SIG-M5 treated with dmso at 0.1 percent for 504 hours (cell line): ENCODE data around the gene AADACL4.
A peak's percentile ranks its signal among the peaks of the same experiment; 100 is the strongest.

Experiments used
- DNase-seq: peaks from one replicate; lab custom pipeline; 2025; ENCODE audit not compliant: unreplicated experiment; lab: John Stamatoyannopoulos, UW

AADACL4 gene

GRCh38 chr1:12610941-12611340 lies 32.9 kb upstream of the AADACL4 start:
- DNase-seq = no peak

GRCh38 chr1:12613180-12613579 lies 30.7 kb upstream of the AADACL4 start:
- DNase-seq = no peak

DNA sequence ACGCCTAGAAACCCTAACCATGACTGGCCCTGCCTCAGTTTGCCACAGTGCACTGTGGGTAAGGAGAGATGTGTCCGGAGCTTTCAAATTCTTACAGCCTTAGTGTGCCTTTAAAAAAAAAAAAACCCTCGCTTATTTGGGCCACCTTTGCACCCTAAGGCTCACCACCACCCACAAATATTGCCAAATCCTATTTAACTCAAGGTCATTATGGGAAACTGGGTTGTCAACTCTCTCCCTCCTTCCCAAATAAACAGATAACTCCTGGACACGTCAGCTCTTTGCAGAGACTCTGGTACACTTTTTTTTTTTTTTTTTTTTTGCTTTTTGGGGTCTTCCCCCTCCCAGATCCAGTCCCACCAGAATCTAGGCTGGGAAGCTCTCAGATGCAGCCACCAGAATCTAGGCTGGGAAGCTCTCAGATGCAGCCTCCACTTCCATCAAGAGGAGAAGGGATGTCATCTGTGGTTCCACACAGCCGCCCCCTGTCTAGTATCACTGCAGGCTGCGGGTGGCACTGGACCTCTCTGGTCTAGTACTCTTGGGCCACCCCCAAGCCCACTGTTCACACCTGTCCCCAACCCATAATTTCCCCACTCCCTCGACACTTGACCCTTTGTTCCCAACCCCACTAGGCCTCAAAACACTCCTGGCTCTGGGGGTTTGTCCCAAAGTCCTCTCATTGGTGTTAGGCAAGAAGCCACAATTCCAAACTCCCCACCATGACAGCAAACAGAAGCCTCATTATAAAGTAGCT lies 29.3 kb upstream of the AADACL4 start:
- no peak for DNase-seq

GRCh38 chr1:12615159-12615864 lies 28.6 kb upstream of the AADACL4 start:
- DNase-seq = peak; percentile 49

DNA sequence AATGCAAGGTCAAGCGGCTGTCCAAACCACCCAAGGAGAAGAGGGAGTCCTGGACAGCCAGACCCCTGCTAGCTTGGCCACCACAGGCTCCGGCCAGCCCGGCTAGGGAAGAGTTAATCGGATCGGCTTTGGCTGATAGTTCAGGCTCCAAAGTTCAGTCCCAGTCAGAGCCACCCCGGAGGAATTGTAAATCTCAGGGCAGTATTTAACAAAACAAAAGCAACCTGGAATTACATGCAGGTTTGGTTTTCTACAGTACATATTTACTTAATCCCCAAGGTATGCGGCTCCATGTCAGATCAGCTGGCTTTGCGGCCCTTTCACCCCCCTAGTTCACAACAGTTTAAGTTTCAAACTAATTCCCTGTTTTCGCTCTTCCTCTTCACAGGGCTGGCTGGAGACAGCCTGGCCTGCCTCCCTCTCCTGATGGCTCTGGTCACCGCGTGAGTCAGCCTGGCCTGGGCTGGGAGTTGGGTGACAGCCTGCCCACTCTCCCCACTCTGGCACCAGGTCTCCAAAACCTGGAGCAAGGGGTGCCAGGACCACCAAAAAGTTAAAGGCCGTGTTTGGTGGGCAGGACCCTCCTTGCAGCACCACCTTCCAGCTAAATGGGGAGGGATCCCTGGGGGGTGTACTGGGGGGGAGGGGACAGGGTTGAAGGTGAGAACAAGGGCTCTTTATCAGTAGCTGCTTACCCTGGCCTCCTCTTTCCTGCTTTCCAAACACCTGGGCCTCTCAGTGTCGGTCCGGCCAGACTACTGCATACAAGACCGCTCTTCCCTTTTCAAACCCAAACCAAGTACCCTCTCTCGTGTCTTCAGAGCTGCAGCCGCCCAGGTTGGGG lies 27.8 kb upstream of the AADACL4 start:
- DNase-seq = peak; percentile 58

GRCh38 chr1:12616709-12617373 lies 27.0 kb upstream of the AADACL4 start:
- no peak for DNase-seq

DNA sequence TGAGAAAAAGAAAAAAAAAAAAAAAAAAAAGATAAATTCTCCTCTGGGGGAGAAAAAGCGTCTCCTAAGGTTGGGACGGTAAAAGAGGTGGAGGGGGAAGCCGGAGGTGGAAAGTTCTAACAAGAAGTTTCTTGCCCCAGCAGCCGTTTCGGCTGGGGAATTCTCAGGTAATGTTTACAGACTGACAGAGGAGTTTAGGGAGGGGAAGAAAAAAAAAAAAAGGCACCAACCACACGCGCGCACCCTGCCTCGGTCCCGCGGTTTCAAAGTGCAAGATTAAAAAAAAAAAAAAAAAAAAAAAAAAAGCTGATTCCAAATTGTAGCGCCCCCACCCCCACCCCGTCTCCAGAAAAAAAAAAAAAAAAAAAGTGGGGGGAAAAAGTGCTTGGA lies 26.4 kb upstream of the AADACL4 start:
- DNase-seq = no peak

- peak; percentile 83 for DNase-seq
These were observed 25.8 kb upstream of the AADACL4 start, which contains the start of gene DHRS3 for GRCh38 chr1:12617901-12618660. DHRS3 (minus strand) TSS chr1:12618210; CDS start chr1:12617348, 862 bp downstream.

- DNase-seq = no peak
These were observed 25.3 kb upstream of the AADACL4 start for GRCh38 chr1:12618661-12618964.

- DNase-seq = peak; percentile 70
These were observed 24.7 kb upstream of the AADACL4 start for GRCh38 chr1:12618965-12619791.

GRCh38 chr1:12619792-12620487 lies 23.9 kb upstream of the AADACL4 start:
- peak; percentile 73 for DNase-seq

DNA sequence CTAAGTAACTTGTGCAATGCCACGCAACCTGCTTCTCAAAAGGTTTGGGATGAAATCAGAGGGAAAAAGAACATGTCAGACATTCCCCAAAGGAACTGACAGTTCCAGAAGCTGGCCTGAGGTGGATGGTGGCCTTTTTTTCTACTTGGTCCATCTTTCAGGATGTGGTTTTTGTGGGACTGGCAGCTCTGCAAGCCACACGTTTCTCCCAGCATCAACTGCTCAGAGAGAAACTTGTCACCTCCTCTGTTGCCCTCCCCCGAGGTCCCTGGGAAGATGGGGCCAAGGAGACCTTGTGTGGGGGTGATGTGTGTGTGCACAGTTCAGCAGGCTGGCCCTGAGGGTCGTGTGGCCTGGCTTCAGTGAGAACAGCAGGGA lies 23.4 kb upstream of the AADACL4 start:
- peak; percentile 36 for DNase-seq

DNA sequence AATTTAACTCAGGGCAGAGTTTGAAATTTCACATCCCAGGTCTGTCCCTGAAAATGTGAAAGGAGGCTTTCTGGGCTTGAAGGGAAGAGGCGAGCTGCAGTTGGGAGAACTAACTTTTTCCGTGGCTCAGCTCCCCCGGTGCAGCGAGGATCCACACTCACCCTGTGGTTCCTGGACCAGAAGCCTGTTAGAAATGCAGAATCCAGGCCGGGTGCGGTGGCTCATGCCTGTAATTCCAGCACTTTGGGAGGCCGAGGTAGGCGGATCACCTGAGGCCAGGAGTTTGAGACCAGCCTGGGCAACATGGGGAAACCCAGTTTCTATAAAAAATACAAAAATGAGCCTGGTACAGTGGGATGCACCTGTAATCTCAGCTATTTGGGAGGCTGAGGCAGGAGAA lies 23.0 kb upstream of the AADACL4 start:
- DNase-seq = no peak

- DNase-seq = no peak
These were observed 22.2 kb upstream of the AADACL4 start for GRCh38 chr1:12621346-12622335.

GRCh38 chr1:12622506-12622905 lies 21.4 kb upstream of the AADACL4 start:
- no peak for DNase-seq

DNA sequence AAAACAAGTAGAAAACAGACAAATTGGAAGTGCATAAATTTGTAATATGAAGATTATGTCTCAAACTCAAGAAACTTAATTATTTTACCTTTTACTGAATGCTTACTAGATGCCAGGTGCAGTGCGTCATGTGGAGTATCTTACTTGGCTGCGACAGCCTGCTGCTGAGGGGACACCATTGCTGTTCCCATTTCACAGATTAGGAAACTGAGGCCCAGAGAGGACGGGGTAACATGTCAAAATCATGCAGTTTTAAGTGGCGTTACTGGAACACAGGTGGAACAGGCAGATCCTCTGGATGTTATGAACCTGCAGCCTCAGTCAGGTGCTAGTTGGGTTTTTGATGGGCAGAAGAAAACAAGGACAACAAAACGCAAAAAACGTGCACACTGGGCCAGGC lies 18.6 kb upstream of the AADACL4 start:
- no peak for DNase-seq

GRCh38 chr1:12626888-12627287 lies 17.0 kb upstream of the AADACL4 start:
- no peak for DNase-seq

GRCh38 chr1:12627296-12627695 lies 16.6 kb upstream of the AADACL4 start:
- DNase-seq = no peak
